ENCODE data around the gene STAT3.
"Not testable (repeated sequence)": the region's sequence is repeated elsewhere in the genome, so short reads cannot be mapped to it uniquely, and the experiment has no call there.

The STAT3 gene

GRCh38 chr17:42388381-42389134 is at the start of gene STAT3:
Gene STAT3, minus strand, starts transcription at chr17:42388442. Its CDS starts 39,926 bp downstream, at chr17:42348516.
- FAIRE-seq = peak; percentile 96
- peak; percentile 91 for DNase-seq (ENCODE audit: insufficient read length, low spot score)

- no peak for FAIRE-seq
- no peak for DNase-seq (ENCODE audit: insufficient read length, low spot score)
Measured at GRCh38 chr17:42436391-42436790, 48.1 kb upstream of the STAT3 start.

GRCh38 chr17:42431758-42432161 is 43.5 kb upstream of the STAT3 start:
- DNase-seq (ENCODE audit: insufficient read length, low spot score) (no peak), FAIRE-seq (no peak)

- FAIRE-seq = no peak
- DNase-seq (ENCODE audit: insufficient read length, low spot score) = no peak
Measured at GRCh38 chr17:42429726-42430447, 41.6 kb upstream of the STAT3 start.

GRCh38 chr17:42428141-42428944 is 40.1 kb upstream of the STAT3 start:
- peak; percentile 35 for FAIRE-seq
- no peak for DNase-seq (ENCODE audit: insufficient read length, low spot score)

GRCh38 chr17:42424991-42425610 is 36.9 kb upstream of the STAT3 start:
- FAIRE-seq (no peak), DNase-seq (ENCODE audit: insufficient read length, low spot score) (no peak)

- DNase-seq (ENCODE audit: insufficient read length, low spot score) = no peak
- no peak for FAIRE-seq
Measured at GRCh38 chr17:42423766-42424165, 35.5 kb upstream of the STAT3 start.

- DNase-seq (ENCODE audit: insufficient read length, low spot score) (no peak), FAIRE-seq (no peak)
Measured at GRCh38 chr17:42422958-42423712, 34.9 kb upstream of the STAT3 start, which contains the start of gene CAVIN1. Gene CAVIN1, minus strand, starts transcription at chr17:42423256. Its CDS starts 159 bp downstream, at chr17:42423097.

GRCh38 chr17:42422412-42422957 is 34.2 kb upstream of the STAT3 start:
- no peak for FAIRE-seq
- DNase-seq (ENCODE audit: insufficient read length, low spot score) = no peak

GRCh38 chr17:42421507-42422338 is 33.5 kb upstream of the STAT3 start:
- FAIRE-seq = no peak
- no peak for DNase-seq (ENCODE audit: insufficient read length, low spot score)

- DNase-seq (ENCODE audit: insufficient read length, low spot score) = no peak
- FAIRE-seq = no peak
Measured at GRCh38 chr17:42421136-42421506, 32.9 kb upstream of the STAT3 start.

- FAIRE-seq; DNase-seq (ENCODE audit: insufficient read length, low spot score): not testable (repeated sequence)
Measured at GRCh38 chr17:42417981-42418380, 29.7 kb upstream of the STAT3 start.

GRCh38 chr17:42414704-42415409 is 26.6 kb upstream of the STAT3 start:
- FAIRE-seq (no peak), DNase-seq (ENCODE audit: insufficient read length, low spot score) (no peak)

GRCh38 chr17:42413464-42414040 is 25.3 kb upstream of the STAT3 start:
- FAIRE-seq (no peak), DNase-seq (ENCODE audit: insufficient read length, low spot score) (no peak)

- no peak for FAIRE-seq
Measured at GRCh38 chr17:42411905-42412679, 23.9 kb upstream of the STAT3 start.

GRCh38 chr17:42411361-42411760 is 23.1 kb upstream of the STAT3 start:
- FAIRE-seq (no peak), DNase-seq (ENCODE audit: insufficient read length, low spot score) (no peak)

More at GRCh38 chr17:42411905-42412679, 23.9 kb upstream of the STAT3 start:
- DNase-seq (ENCODE audit: insufficient read length, low spot score) = no peak

GRCh38 chr17:42410319-42410685 is 22.1 kb upstream of the STAT3 start:
- FAIRE-seq (no peak), DNase-seq (ENCODE audit: insufficient read length, low spot score) (no peak)

Measured in GM19239 (cell line).